Left ventricle myocardium inferior (tissue), 1 donor: ENCODE data around the gene ATF7IP. TPM values are rescaled to one million over a fixed set of nuclear protein-coding genes. Genes with fewer than 3 reads are reported as not detected.
A peak's percentile ranks its signal among the peaks of the same experiment; 100 is the strongest.

Experiments used
- DNase-seq: peaks from one replicate; pipeline ENCODE4 v3.0.0-alpha.2; 2020
- H3K27ac ChIP-seq: fragments of 200-600 bp; replicated peaks from 2 replicates; pipeline ENCODE4 v1.8.0; 2021
- H3K27me3 ChIP-seq: fragments of 200-600 bp; 2 replicates; pipeline ENCODE4 v1.8.0; 2021; ENCODE audit warnings: low read depth
- H3K36me3 ChIP-seq: fragments of 200-600 bp; 2 replicates; pipeline ENCODE4 v1.8.0; 2021
- H3K4me1 ChIP-seq: fragments of 200-600 bp; 2 replicates; pipeline ENCODE4 v1.8.0; 2021
- H3K4me3 ChIP-seq: fragments of 200-600 bp; 2 replicates; pipeline ENCODE4 v1.8.0; 2021; ENCODE audit warnings: mild to moderate bottlenecking, moderate library complexity
- H3K9me3 ChIP-seq: fragments of 200-600 bp; replicated peaks from 2 replicates; pipeline ENCODE4 v1.8.0; 2021
- CTCF ChIP-seq: fragments of 200-600 bp; IDR thresholded peaks from 2 replicates; pipeline ENCODE4 v1.8.0; 2021; ENCODE audit warnings: antibody characterized with exemption, mild to moderate bottlenecking, borderline replicate concordance
- intact Hi-C: fragments of 100-400 bp; cut with micrococcal nuclease; formaldehyde crosslinking; loops from one replicate; pipeline ENCODE4 v1.11.0; 2022
- total RNA-seq: library from RNA; stranded (reverse); fragmentation: NEBNext Ultra II Directional; extraction: Animal tissue kit (Norgen Biotek cat#: 25700); gene quantifications from one replicate; pipeline ENCODE4 v1.2.1, GENCODE V29; 2021
- donor health status: DM: no; HTN: yes; CAD: no; lungs with severe emphysema.

ATF7IP gene
- total RNA-seq, 1 donor from 2014 or later = 64.3 TPM

- H3K4me3 ChIP-seq = no peak overlapping the region
- H3K4me1 ChIP-seq = no peaks in the 10 kb centered on the region
- no peaks in the 10 kb centered on the region for H3K9me3 ChIP-seq
- no peak overlapping the region for H3K27ac ChIP-seq
- H3K27me3 ChIP-seq = no peaks in the 10 kb centered on the region
- intact Hi-C loops = no loop called here
- TF ChIP-seq CTCF = no peak
- no peak for DNase-seq
- peaks cover 13% of the 10 kb centered on the region for H3K36me3 ChIP-seq
Measured at GRCh38 chr12:14510574-14510973, 145.1 kb downstream of the ATF7IP start.

GRCh38 chr12:14514154-14514842 is 148.8 kb downstream of the ATF7IP start:
- Histone ChIP-seq H3K27ac (no peak overlapping the region), H3K36me3 (peaks cover under 1% of the 10 kb centered on the region), H3K27me3 (no peaks in the 10 kb centered on the region), H3K4me3 (no peak overlapping the region), H3K4me1 (no peaks in the 10 kb centered on the region), H3K9me3 (no peaks in the 10 kb centered on the region)
- intact Hi-C loops = no loop called here
- TF ChIP-seq CTCF = peak; percentile 65
- DNase-seq = no peak

GRCh38 chr12:14514946-14515345 is 149.5 kb downstream of the ATF7IP start:
- Histone ChIP-seq H3K9me3 (no peaks in the 10 kb centered on the region), H3K4me3 (no peak overlapping the region), H3K36me3 (peaks cover 4% of the 10 kb centered on the region), H3K4me1 (no peaks in the 10 kb centered on the region), H3K27me3 (no peaks in the 10 kb centered on the region), H3K27ac (no peak overlapping the region)
- DNase-seq = no peak
- no peak for TF ChIP-seq CTCF
- intact Hi-C loops = no loop called here

GRCh38 chr12:14521822-14522221 is 156.3 kb downstream of the ATF7IP start:
- Histone ChIP-seq H3K4me1 (no peaks in the 10 kb centered on the region), H3K27ac (no peak overlapping the region), H3K9me3 (peaks cover 60% of the 10 kb centered on the region), H3K27me3 (no peaks in the 10 kb centered on the region), H3K4me3 (no peak overlapping the region), H3K36me3 (peaks cover 50% of the 10 kb centered on the region)
- intact Hi-C loops = no loop called here
- DNase-seq = no peak
- no peak for TF ChIP-seq CTCF

GRCh38 chr12:14525964-14526363 is 160.5 kb downstream of the ATF7IP start:
- Histone ChIP-seq H3K36me3 (peaks cover 37% of the 10 kb centered on the region), H3K4me1 (no peaks in the 10 kb centered on the region), H3K4me3 (no peak overlapping the region), H3K27ac (no peak overlapping the region), H3K27me3 (no peaks in the 10 kb centered on the region), H3K9me3 (peaks cover 55% of the 10 kb centered on the region)
- no peak for DNase-seq
- no peak for TF ChIP-seq CTCF
- intact Hi-C loops = no loop called here

GRCh38 chr12:14532152-14532551 is 166.7 kb downstream of the ATF7IP start:
- Histone ChIP-seq H3K27me3 (no peaks in the 10 kb centered on the region), H3K4me3 (no peak overlapping the region), H3K9me3 (no peaks in the 10 kb centered on the region), H3K36me3 (peaks cover 17% of the 10 kb centered on the region), H3K4me1 (no peaks in the 10 kb centered on the region), H3K27ac (no peak overlapping the region)
- intact Hi-C loops = no loop called here
- no peak for DNase-seq
- no peak for TF ChIP-seq CTCF
